ENCODE results near the gene BBS2.

BBS2 gene

DNA sequence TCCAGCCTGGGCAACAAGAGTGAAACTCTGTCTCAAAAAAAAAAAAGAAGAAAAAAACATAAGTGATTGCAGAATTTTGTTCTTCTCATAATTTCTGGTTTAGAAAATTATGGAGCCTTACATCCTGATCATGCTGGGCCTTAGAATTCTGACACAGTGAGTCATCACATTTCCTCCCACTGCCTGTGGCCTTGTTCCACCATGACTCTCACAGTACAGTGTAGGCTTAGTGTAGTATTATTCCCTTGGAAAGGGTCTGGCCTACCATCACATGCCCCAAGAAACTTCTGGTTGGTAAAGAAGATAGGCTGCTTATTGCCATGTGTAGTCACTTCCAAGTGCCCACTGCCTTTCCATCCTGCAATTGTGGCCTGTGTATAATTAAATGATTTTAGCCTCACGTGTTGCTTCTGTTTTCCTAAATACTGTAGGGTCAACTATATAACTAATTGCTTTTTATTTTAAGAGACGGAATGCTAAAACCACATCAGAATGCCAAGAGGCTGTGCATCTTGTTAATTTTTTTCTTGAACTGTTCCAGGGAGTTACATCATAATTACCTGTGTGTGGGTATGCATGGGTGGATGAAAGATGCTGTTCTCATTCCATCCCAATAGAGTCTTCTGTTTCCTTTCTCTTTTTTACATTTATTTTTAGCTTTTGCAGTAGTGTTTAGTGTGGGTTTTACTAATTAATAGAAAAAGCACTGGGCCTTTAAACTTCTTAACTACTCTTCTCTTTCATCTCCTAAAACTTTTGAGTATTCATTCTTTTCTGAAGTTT lies 42.5 kb downstream of the BBS2 start:
- no peak for DNase-seq (ENCODE audit: low read depth)

DNA sequence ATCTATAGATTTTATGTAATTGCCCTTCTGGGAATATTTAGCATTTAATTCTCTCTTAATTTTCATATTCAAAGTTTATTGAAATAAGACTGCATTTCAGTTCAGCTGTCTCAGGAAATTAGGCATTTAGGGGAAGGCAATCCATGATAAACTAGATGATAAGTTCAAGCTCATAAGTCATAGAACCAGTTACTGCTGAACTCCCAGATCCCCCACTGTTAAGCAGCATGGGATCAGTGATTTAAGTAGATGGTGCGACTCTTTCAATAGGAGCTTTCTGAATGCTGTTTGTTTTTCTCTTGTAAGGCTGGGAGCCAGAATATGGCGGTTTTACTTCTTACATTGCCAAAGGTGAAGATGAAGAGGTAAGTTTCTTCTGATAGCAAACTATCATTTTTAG lies 44.6 kb downstream of the BBS2 start:
- DNase-seq (ENCODE audit: low read depth), result no peak

DNA sequence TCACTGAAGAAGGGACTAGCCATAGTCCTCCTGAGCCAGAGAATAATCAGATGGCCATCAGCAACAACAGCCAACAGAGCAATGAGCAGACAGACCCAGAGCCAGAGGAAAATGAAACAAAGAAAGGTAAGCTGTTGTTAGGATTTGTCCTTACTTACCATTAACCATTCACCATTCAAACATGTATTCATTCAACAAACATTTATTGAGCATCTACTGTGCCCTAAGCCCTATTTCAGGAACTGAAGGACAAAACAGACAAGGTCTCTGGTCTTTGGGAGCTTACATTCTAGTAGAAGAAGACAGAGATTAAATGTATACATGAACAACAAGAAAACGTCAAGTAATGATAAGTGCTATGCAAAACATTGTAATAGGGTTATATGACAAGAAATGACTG lies 49.2 kb downstream of the BBS2 start:
- DNase-seq (ENCODE audit: low read depth), result no peak

DNA sequence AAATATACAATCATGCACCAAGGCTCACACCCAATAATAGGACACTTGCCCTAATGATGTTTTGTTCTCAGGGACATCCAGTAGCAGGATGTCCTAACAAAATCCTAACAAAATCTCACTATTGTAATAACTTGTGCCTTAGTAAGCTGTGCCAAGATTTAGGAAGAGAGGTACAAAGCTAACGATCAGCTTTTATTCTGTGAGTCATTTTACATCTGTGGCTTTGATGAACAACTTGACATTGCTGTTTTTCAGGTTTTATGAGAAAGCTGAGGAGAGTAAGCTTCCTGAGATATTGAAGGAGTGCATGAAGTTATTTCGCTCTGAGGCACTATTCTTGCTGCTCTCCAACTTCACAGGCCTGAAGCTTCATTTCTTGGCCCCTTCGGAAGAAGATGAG lies 49.6 kb downstream of the BBS2 start:
- no peak for DNase-seq (ENCODE audit: low read depth)

GRCh38 chr16:56469748-56470147 lies 50.1 kb downstream of the BBS2 start:
- DNase-seq (ENCODE audit: low read depth), result no peak

GRCh38 chr16:56468800-56469199 lies 51.0 kb downstream of the BBS2 start:
- DNase-seq (ENCODE audit: low read depth), result no peak

GRCh38 chr16:56466344-56466743 lies 53.5 kb downstream of the BBS2 start:
- no peak for DNase-seq (ENCODE audit: low read depth)

DNA sequence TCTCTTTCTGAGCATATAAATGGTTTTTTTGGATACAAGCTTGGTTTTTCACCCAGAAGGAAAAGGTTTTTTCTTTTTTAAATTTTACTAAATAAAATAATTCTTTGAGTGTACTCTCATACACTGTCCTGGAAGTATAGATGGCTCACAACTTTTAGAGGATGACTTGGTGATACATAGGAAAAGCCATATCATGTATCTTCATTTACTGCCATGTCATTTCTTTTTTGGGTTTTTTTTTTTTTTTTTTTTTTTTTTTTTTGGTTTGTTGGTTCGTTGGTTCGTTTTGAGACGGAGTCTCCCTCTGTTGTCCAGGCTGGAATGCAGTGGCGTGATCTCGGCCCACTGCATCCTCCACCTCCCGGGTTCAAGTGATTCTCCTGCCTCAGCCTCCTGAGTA lies 56.7 kb downstream of the BBS2 start:
- no peak for DNase-seq (ENCODE audit: low read depth)

DNA sequence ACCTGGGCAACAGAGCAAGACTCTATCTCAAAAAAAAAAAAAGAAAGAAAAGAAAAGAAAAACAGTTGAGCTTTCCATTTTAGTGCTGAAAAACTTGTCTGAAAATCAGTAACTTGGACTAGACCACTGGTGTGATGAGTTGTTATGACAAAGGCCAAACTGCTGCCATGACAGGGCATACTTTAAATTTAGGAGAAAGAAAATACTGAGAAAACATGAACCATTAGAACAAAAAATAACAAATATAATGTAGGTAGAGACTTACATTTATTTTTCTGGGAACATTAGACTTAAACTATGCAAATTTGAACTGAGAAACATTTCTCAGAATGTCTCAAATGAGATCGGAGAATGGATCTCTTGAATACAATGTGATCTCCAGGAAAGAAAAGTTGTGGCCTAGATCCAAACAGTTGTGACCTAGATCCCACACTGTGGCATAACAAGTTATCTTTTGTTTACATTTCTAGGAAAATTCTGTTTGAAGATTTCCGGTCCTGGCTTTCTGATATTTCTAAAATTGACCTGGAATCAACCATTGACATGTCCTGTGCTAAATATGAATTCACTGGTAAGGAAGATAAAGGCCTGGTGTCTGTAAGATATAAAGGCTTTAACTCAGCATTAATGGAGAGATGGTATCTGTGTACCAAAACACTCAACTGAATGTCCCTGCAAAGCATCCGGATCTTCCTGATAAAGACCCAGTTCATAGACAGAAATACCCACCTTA lies 57.6 kb downstream of the BBS2 start:
- DNase-seq (ENCODE audit: low read depth), result no peak

DNA sequence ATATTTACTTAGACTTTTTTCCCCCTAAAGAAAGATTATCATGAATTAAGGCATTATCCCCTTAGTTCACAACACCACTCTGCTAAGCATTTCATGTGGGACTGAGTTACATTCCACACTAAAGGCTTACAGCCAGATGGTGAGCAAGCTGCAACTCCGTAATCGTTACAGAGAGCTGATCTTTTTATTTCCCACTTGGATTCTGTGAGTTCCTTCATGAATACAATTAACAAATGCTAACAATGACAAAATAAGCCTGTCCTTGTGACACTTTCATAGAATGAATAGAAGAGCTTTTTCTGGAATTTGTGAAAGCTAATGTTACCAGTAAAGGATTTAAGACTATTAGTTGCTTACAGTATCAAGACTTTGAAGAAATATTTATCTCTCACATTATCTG lies 59.7 kb downstream of the BBS2 start:
- no peak for DNase-seq (ENCODE audit: low read depth)

DNA sequence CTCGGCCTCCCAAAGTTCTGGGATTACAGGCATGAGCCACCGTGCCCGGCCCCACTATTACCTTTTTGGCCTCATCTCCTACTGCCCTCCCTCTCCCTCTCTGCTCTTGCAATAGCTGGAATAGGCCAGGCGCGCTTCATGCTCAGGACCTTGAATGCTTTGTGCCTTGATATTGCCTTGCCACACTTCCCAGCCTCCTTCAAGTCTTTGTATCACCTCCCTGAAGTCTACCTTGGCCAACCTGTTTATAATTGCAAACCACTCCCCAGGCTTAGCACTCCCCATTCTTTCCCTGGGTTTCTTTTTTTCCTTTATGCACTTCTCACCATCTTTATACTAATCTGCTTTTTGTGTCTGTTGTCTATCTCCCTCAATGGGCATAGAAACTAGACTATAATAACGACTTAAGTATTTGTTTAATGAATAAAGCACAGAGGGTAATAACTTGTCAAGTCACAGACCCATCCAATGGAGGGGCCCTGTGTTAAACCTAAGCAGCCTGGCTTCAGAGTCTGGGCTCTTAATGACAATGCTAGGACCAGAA lies 61.8 kb downstream of the BBS2 start:
- no peak for DNase-seq (ENCODE audit: low read depth)

- no peak for DNase-seq (ENCODE audit: low read depth)
These were observed 67.8 kb downstream of the BBS2 start for GRCh38 chr16:56451753-56452689.

DNA sequence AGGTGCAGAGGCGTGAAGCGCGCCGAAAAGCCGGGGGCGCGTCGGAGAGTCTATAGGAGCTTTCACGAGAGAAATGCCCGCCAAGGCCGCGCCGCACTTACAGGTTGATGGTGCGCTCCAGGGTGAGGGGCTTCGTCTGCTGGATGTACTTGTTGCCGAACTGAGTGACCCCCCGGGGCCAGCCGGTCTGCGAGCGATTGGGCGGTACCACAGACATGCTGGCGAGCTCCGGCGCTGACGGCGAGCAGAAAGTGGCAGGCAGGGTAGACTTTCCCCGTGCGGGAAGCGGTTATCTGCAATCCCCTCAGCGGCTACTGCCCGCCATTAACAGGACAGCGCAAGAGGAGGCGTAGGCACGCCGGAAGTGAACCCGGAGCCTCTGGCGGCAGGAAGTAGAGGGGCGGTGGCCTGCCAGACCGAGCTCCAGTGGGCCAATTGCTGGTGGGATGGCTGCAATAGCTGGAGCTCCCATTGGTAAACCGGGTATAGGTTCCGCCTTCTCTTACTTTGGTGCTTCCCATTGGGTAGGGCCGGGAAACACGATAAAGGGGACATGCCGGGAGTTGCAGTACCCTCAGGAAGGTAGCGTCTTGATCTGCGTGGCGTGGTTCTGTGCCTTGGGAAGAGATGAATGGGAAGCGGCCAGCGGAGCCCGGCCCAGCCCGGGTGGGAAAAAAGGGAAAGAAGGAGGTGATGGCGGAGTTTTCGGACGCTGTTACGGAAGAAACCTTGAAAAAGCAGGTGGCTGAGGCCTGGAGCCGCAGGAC lies 68.7 kb downstream of the BBS2 start, which contains the start of the genes NUDT21 and OGFOD1:
Gene NUDT21, minus strand, starts transcription at position 347 of the 767 bp plus-strand sequence. Its CDS starts 130 bp downstream, at position 217.
Gene OGFOD1, plus strand, starts transcription at position 569 of the 767 bp plus-strand sequence. Its CDS starts 59 bp downstream, at position 628.
- peak; percentile 87 for DNase-seq (ENCODE audit: low read depth)

GRCh38 chr16:56450275-56450985 lies 69.4 kb downstream of the BBS2 start:
- DNase-seq (ENCODE audit: low read depth), result no peak

- DNase-seq (ENCODE audit: low read depth), result no peak
These were observed 71.8 kb downstream of the BBS2 start for GRCh38 chr16:56448005-56448404.

DNA sequence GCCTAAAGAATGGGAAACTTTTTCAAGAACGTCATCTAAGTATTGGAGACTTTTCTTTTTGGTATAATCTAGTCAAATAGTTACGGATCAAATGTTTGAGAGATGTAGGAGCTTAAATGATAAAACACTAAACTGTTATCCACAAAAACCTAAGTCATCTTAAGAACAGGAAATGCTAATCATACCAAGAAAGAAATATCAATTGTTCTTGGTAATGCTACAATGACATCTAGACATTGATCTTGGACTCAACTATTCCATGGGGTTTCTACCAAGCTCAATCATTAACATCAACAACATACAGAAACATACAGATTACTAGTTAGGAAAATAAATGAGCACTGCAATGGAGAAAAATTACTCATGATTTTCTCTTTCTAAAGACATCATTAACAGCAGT lies 72.5 kb downstream of the BBS2 start:
- no peak for DNase-seq (ENCODE audit: low read depth)

DNA sequence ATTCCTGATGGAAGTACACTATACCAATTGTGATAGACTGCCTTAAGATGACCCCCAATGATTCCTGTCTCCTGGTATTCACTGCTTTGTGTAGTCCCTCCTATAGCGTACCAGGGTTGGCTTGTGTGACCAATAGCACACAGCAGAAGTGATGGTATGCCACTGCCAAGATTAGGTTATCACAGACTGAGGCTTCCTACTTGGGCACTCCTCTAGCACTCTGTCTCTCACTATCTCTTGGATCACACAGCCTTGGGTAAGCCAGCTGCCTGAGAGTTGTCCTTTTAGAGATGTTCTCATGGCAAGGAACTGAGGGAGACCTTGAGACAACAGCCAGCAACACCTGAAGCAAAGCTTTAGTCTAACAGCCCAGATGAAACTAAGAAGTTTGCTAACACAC lies 81.8 kb downstream of the BBS2 start:
- DNase-seq (ENCODE audit: low read depth), result no peak

GRCh38 chr16:56436258-56436657 lies 83.6 kb downstream of the BBS2 start:
- no peak for DNase-seq (ENCODE audit: low read depth)
